NB4 (cell line): Measurements from ENCODE around the gene CFAP43.

ENCODE experiments used
- CTCF ChIP-seq: IDR thresholded peaks from one replicate; pipeline ENCODE4 v1.5.1; 2012; ENCODE audit warnings: low read depth, low read length
- POLR2A ChIP-seq: IDR thresholded peaks from 2 replicates; pipeline ENCODE4 v1.6.1; 2011; ENCODE audit warnings: mild to moderate bottlenecking; ENCODE audit not compliant: insufficient read length; ENCODE audit errors: extremely low read depth

- TF ChIP-seq CTCF, result peak; percentile 77
- no peak for TF ChIP-seq POLR2A
Measured at GRCh38 chr10:104274762-104275721, 42.9 kb upstream of the CFAP43 start.
